Panc1 (cell line): Measurements from ENCODE around the gene EDDM3A.

Source experiments
- POLR2AphosphoS5 ChIP-seq: IDR thresholded peaks from 2 replicates; pipeline ENCODE4 v1.6.1; 2012; ENCODE audit warnings: mild to moderate bottlenecking, low read depth, low read length, moderate library complexity
- TCF7L2 ChIP-seq: IDR thresholded peaks from 2 replicates; pipeline ENCODE4 v1.6.1; 2011; ENCODE audit warnings: mild to moderate bottlenecking, low read depth, low read length, inconsistent platforms
- TF ChIP-seq, protein P1 (sequence below): fragments of 450-650 bp; IDR thresholded peaks from 2 replicates; pipeline ENCODE4 v1.5.1; 2017; ENCODE audit warnings: mild to moderate bottlenecking

- TF ChIP-seq, protein P1, sequence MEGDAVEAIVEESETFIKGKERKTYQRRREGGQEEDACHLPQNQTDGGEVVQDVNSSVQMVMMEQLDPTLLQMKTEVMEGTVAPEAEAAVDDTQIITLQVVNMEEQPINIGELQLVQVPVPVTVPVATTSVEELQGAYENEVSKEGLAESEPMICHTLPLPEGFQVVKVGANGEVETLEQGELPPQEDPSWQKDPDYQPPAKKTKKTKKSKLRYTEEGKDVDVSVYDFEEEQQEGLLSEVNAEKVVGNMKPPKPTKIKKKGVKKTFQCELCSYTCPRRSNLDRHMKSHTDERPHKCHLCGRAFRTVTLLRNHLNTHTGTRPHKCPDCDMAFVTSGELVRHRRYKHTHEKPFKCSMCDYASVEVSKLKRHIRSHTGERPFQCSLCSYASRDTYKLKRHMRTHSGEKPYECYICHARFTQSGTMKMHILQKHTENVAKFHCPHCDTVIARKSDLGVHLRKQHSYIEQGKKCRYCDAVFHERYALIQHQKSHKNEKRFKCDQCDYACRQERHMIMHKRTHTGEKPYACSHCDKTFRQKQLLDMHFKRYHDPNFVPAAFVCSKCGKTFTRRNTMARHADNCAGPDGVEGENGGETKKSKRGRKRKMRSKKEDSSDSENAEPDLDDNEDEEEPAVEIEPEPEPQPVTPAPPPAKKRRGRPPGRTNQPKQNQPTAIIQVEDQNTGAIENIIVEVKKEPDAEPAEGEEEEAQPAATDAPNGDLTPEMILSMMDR: no peak
- TF ChIP-seq POLR2AphosphoS5: no peak
- TF ChIP-seq TCF7L2: no peak
These were observed 34.0 kb upstream of the EDDM3A start for GRCh38 chr14:20711685-20712084.
